Amniotic epithelial cell (primary cell): ENCODE measurements around the gene CDC42SE2.

Experiments used
- DNase-seq: peaks from one replicate; pipeline ENCODE4 v3.0.0-alpha.2; 2010; ENCODE audit warnings: low read depth

The CDC42SE2 gene

GRCh38 chr5:131441184-131441583, 177.3 kb downstream of the CDC42SE2 start:
- no peak for DNase-seq
